PC-3 (cell line): ENCODE results near the gene SLAMF1.

Experiments used
- CTCF ChIP-seq: fragments of 300-600 bp; sonication (generic); conservative IDR thresholded peaks from 2 replicates; pipeline ENCODE4 v1.5.1; 2017; ENCODE audit warnings: antibody characterized with exemption, low read depth, mild to moderate bottlenecking, low read length
- EZH2 ChIP-seq: fragments of 300-600 bp; sonication (generic); IDR thresholded peaks from one replicate; pipeline ENCODE4 v1.6.1; 2017; ENCODE audit warnings: antibody characterized with exemption, mild to moderate bottlenecking, low read length; ENCODE audit not compliant: unreplicated experiment
- EZH2phosphoT487 ChIP-seq: fragments of 300-600 bp; sonication (generic); IDR thresholded peaks from 2 replicates; pipeline ENCODE4 v1.6.1; 2018; ENCODE audit warnings: mild to moderate bottlenecking, antibody characterized with exemption, low read length, borderline replicate concordance

- no peak for TF ChIP-seq CTCF
- no peak for TF ChIP-seq EZH2
- no peak for TF ChIP-seq EZH2phosphoT487
Measured at GRCh38 chr1:160597705-160598104, 49.1 kb downstream of the SLAMF1 start.
